ENCODE results near the gene CD300A. TPM values are rescaled to one million over a fixed set of nuclear protein-coding genes. Genes with fewer than 3 reads are reported as not detected.
"Not testable (repeated sequence)": the region's sequence is repeated elsewhere in the genome, so short reads cannot be mapped to it uniquely, and the experiment has no call there.

CD300A gene
- total RNA-seq, 1 experiment from 2014 or later: not detected

GRCh38 chr17:74518413-74518981 is 52.1 kb downstream of the CD300A start:
- DNase-seq (ENCODE audit: low read depth): not testable (repeated sequence)

GRCh38 chr17:74520016-74520434 is 53.6 kb downstream of the CD300A start:
- DNase-seq (ENCODE audit: low read depth): no peak

- DNase-seq (ENCODE audit: low read depth): peak; percentile 54
Observed at GRCh38 chr17:74520790-74521480, 54.5 kb downstream of the CD300A start.

- DNase-seq (ENCODE audit: low read depth): no peak
Observed at GRCh38 chr17:74521701-74522201, 55.3 kb downstream of the CD300A start.

GRCh38 chr17:74522381-74523105 is 56.1 kb downstream of the CD300A start:
- no peak for DNase-seq (ENCODE audit: low read depth)

GRCh38 chr17:74523308-74523707 is 56.9 kb downstream of the CD300A start:
- no peak for DNase-seq (ENCODE audit: low read depth)

- no peak for DNase-seq (ENCODE audit: low read depth)
Observed at GRCh38 chr17:74524653-74525464, 58.4 kb downstream of the CD300A start.

- no peak for DNase-seq (ENCODE audit: low read depth)
Observed at GRCh38 chr17:74525465-74525725, 59.0 kb downstream of the CD300A start.

- no peak for DNase-seq (ENCODE audit: low read depth)
Observed at GRCh38 chr17:74525781-74526288, 59.4 kb downstream of the CD300A start.

- DNase-seq (ENCODE audit: low read depth): no peak
Observed at GRCh38 chr17:74526681-74527080, 60.2 kb downstream of the CD300A start.

GRCh38 chr17:74527081-74527480 is 60.6 kb downstream of the CD300A start:
- no peak for DNase-seq (ENCODE audit: low read depth)

GRCh38 chr17:74527756-74528155 is 61.3 kb downstream of the CD300A start:
- no peak for DNase-seq (ENCODE audit: low read depth)

GRCh38 chr17:74528491-74529199 is 62.2 kb downstream of the CD300A start:
- no peak for DNase-seq (ENCODE audit: low read depth)

- no peak for DNase-seq (ENCODE audit: low read depth)
Observed at GRCh38 chr17:74529243-74529642, 62.8 kb downstream of the CD300A start.

- DNase-seq (ENCODE audit: low read depth): no peak
Observed at GRCh38 chr17:74530831-74531150, 64.4 kb downstream of the CD300A start.

- no peak for DNase-seq (ENCODE audit: low read depth)
Observed at GRCh38 chr17:74531231-74531761, 64.9 kb downstream of the CD300A start, which contains the start of gene CD300LB. Gene CD300LB, minus strand, starts transcription at chr17:74531475. Its CDS starts 125 bp downstream, at chr17:74531350.

GRCh38 chr17:74532115-74532514 is 65.7 kb downstream of the CD300A start:
- peak; percentile 63 for DNase-seq (ENCODE audit: low read depth)

Data from M059J (cell line).